ENCODE data around the gene HRAS.

GRCh38 chr11:576811-577610, 41.6 kb upstream of the HRAS start:
- TF ChIP-seq POLR2AphosphoS5 (IDR thresholded peaks at IDR 0.05) (no peak), CTCF (IDR thresholded peaks at IDR 0.05) (no peak), EP300 (IDR thresholded peaks at IDR 0.05) (no peak)

Measured in upper lobe of left lung (tissue), 4 donors.